A673 (cell line): ENCODE results near the gene STRBP. TPM values are rescaled to one million over a fixed set of nuclear protein-coding genes. Genes with fewer than 3 reads are reported as not detected.
A peak's percentile ranks its signal among the peaks of the same experiment; 100 is the strongest.

ENCODE experiments used
- BruUV-seq: library from RNA; stranded (reverse); fragments of 400-500 nt; replicated peaks from 2 replicates; lab custom pipeline; 2021; lab: Mats Ljungman, UMichigan
- CTCF ChIA-PET: fragments of 300-600 bp; sonication (Branson Sonifier 250); formaldehyde crosslinking; loops from one replicate; lab custom pipeline; 2022; ENCODE audit warnings: antibody characterized with exemption; lab: Charles Lee
- POLR2A ChIA-PET: fragments of 300-600 bp; sonication (Branson Sonifier 250); formaldehyde crosslinking; loops from one replicate; lab custom pipeline; 2022; ENCODE audit warnings: antibody characterized with exemption; ENCODE audit not compliant: low non-redundant PET; lab: Charles Lee
- DNase-seq: peaks from one replicate; pipeline ENCODE4 v3.0.0-alpha.2; 2015; ENCODE audit warnings: low spot score
- H3K27ac ChIP-seq: fragments of 200-600 bp; sonication (generic); 2 replicates; pipeline ENCODE4 v1.5.1; 2016; ENCODE audit warnings: mixed run types, low read depth, mild to moderate bottlenecking, mixed read lengths, antibody characterized with exemption, low read length; ENCODE audit not compliant: poor library complexity, severe bottlenecking
- H3K27me3 ChIP-seq: fragments of 200-600 bp; sonication (generic); replicated peaks from 2 replicates; pipeline ENCODE4 v1.6.1; 2017; ENCODE audit warnings: mixed run types, low read depth, mild to moderate bottlenecking, mixed read lengths, antibody characterized with exemption, low read length; ENCODE audit not compliant: insufficient read depth, poor library complexity
- H3K36me3 ChIP-seq: fragments of 200-600 bp; sonication (generic); 2 replicates; pipeline ENCODE4 v1.6.1; 2016; ENCODE audit warnings: mixed run types, mild to moderate bottlenecking, mixed read lengths, antibody characterized with exemption, low read length; ENCODE audit not compliant: insufficient read depth, poor library complexity, severe bottlenecking
- H3K4me1 ChIP-seq: fragments of 200-600 bp; sonication (generic); 2 replicates; pipeline ENCODE4 v1.6.1; 2017; ENCODE audit warnings: mixed run types, mild to moderate bottlenecking, mixed read lengths, antibody characterized with exemption, low read length; ENCODE audit not compliant: insufficient read depth, poor library complexity, severe bottlenecking
- H3K4me3 ChIP-seq: fragments of 200-600 bp; sonication (generic); 2 replicates; pipeline ENCODE4 v1.5.1; 2016; ENCODE audit warnings: low read depth, mixed run types, mild to moderate bottlenecking, mixed read lengths, low read length; ENCODE audit not compliant: poor library complexity, severe bottlenecking
- H3K9me3 ChIP-seq: fragments of 200-600 bp; sonication (generic); 2 replicates; pipeline ENCODE4 v1.6.1; 2016; ENCODE audit warnings: mixed run types, low read depth, mild to moderate bottlenecking, mixed read lengths, antibody characterized with exemption, low read length; ENCODE audit not compliant: poor library complexity, severe bottlenecking
- EZH2 ChIP-seq: fragments of 200-600 bp; sonication (generic); IDR thresholded peaks from 2 replicates; pipeline ENCODE4 v1.6.1; 2017; ENCODE audit warnings: borderline replicate concordance, low read depth, mild to moderate bottlenecking, mixed read lengths, antibody characterized with exemption, low read length; ENCODE audit not compliant: poor library complexity, severe bottlenecking
- intact Hi-C: fragments of 100-400 bp; cut with micrococcal nuclease; formaldehyde crosslinking; loops from one replicate; pipeline ENCODE4 v1.10.0; 2022; ENCODE audit not compliant: unreplicated experiment
- total RNA-seq: library from RNA; stranded (reverse); gene quantifications from 2 replicates; pipeline ENCODE4 v1.2.3, GENCODE V29; 2021
- TF ChIP-seq, protein P1 (sequence below): fragments of 300-800, 200-600 bp; sonication (generic); conservative IDR thresholded peaks from 2 replicates; pipeline ENCODE4 v1.5.1; 2017; ENCODE audit warnings: low read depth, mild to moderate bottlenecking, antibody characterized with exemption, low read length, moderate library complexity, mixed read lengths

Gene STRBP
- total RNA-seq, 1 experiment from 2014 or later = 79.4 TPM

DNA sequence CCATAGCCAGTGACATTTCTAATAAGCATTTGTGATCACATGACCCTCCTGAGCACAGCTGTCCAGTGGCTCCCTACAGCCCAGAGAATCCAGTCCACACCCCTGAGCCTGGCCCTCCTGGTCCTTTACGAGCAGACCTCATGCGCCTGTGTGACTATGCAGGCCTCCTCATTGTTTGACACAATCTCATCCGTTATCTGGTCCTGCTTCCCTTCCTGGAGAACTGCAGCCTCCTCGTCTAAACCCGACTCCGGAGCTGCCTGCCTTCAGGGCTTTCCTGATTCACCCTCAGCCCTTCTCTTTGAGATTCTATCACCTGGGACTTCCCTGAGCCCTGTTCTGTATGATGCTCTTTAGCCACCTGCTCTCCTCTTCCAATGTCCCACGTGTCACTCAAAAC lies 155.2 kb downstream of the STRBP start:
- Histone ChIP-seq H3K4me3 (no peak overlapping the region), H3K27me3 (no peaks in the 10 kb centered on the region), H3K9me3 (no peaks in the 10 kb centered on the region), H3K36me3 (peaks cover 29% of the 10 kb centered on the region), H3K4me1 (peaks cover 13% of the 10 kb centered on the region), H3K27ac (no peak overlapping the region)
- ChIA-PET POLR2A (no interaction called here), CTCF (interaction anchor here (1.1 kb wide), 1 partner anchor 237 kb away, joined by 3 read pairs; no protein-coding TSS in a partner anchor)
- no TSS peak for BruUV-seq
- intact Hi-C loops = no loop called here
- TF ChIP-seq, protein P1, sequence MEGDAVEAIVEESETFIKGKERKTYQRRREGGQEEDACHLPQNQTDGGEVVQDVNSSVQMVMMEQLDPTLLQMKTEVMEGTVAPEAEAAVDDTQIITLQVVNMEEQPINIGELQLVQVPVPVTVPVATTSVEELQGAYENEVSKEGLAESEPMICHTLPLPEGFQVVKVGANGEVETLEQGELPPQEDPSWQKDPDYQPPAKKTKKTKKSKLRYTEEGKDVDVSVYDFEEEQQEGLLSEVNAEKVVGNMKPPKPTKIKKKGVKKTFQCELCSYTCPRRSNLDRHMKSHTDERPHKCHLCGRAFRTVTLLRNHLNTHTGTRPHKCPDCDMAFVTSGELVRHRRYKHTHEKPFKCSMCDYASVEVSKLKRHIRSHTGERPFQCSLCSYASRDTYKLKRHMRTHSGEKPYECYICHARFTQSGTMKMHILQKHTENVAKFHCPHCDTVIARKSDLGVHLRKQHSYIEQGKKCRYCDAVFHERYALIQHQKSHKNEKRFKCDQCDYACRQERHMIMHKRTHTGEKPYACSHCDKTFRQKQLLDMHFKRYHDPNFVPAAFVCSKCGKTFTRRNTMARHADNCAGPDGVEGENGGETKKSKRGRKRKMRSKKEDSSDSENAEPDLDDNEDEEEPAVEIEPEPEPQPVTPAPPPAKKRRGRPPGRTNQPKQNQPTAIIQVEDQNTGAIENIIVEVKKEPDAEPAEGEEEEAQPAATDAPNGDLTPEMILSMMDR = no peak
- TF ChIP-seq EZH2 = no peak
- DNase-seq = no peak

DNA sequence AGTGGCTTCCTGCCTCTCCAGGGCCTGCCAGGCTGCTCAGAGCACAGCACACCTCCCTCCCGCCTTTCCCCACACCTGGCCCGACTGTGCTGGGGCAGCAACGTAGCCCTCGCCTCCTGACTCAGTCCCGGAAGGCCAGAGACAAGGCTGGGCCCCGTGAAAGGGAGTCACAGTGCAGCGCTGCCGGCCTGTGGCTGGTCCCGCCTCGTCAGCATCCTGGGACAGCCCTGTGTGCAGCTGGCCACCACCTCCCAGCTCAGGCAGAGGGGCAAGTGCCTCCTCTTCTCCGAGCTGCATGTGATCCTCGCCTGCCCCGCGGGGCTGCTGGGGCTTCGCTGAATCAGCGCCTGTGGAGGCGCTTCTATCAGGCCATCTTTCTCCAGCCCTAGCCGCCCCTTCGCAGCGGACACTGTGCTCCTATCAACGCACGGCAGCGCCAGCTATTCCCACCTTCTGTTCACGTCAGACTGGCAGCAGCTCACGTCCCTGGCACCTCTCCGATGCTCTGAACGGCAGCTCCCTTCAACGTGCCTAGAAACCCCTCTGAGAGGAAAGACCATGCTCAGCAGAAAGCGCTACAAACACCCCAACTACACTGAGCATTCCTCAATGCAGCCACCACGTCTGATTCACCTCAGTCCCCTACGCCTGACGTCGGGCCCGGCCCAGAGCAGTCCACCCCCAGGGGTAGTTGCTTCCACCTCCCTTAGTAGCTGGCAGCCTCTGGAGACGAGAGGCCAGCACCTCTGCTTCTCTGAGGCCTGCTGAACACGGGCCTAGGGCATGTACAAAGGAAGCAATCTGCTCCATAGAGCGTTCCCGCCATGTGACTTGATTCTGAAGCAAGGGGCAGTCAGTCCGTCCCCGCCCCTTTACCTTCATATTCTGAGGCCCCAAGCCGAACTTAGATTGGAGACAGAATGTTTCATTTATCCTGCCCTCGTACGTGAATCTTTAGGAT lies 156.1 kb downstream of the STRBP start:
- peaks cover 34% of the 10 kb centered on the region for H3K36me3 ChIP-seq
- peaks cover 7% of the 10 kb centered on the region for H3K4me1 ChIP-seq
- ChIA-PET CTCF (interaction anchor here (0.6 kb wide), 1 partner anchor 242 kb away, joined by 7 read pairs; no protein-coding TSS in a partner anchor), POLR2A (interaction anchor here (0.5 kb wide), 1 partner anchor 13 kb away, joined by 4 read pairs; no protein-coding TSS in a partner anchor)
- no peaks in the 10 kb centered on the region for H3K27me3 ChIP-seq
- intact Hi-C loops = no loop called here
- no peak overlapping the region for H3K4me3 ChIP-seq
- no peak for DNase-seq
- H3K9me3 ChIP-seq = no peaks in the 10 kb centered on the region
- peak overlapping the region; percentile 42 for H3K27ac ChIP-seq
- BruUV-seq = no TSS peak
- TF ChIP-seq EZH2 = no peak
- TF ChIP-seq, protein P1 = no peak

DNA sequence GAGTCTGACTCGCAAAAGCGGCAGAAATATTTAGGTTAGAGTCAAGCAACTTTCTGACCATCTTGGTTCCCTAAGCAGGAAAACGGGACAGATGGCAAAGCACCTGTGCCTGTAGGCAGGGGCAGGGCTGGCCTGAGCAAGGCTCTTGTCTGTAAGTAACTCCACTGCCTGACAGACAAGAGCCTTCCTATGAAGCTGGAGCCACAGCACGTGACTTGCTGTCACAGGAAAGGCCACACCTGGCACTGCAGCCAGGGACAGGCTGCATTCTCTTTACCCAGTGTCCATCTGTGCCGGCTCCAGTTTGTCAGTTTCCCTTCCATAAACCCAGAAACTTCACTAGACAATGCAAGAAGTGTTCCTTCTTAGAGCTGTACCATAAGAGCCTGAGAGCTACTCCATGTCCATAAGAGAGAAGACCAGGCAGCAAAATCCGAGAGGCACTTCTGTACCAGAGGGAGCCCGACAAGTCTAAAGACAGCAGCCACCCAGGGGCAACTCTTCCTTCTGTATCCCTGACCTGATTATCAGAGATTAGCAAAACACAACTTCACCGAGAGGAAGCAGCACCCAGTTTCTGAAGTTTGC lies 156.9 kb downstream of the STRBP start:
- ChIA-PET CTCF (interaction anchor here (0.6 kb wide), 1 partner anchor 242 kb away, joined by 7 read pairs; no protein-coding TSS in a partner anchor), POLR2A (no interaction called here)
- Histone ChIP-seq H3K27me3 (no peaks in the 10 kb centered on the region), H3K9me3 (no peaks in the 10 kb centered on the region), H3K27ac (no peak overlapping the region), H3K4me1 (peaks cover 3% of the 10 kb centered on the region), H3K4me3 (no peak overlapping the region), H3K36me3 (peaks cover 39% of the 10 kb centered on the region)
- no peak for DNase-seq
- intact Hi-C loops = no loop called here
- no TSS peak for BruUV-seq
- TF ChIP-seq, protein P1 = no peak
- no peak for TF ChIP-seq EZH2
